COLO668 (cell line): Measurements from ENCODE around the gene SEC14L6.

Experiments
- DNase-seq: peaks from one replicate; lab custom pipeline; 2025; ENCODE audit not compliant: unreplicated experiment; lab: John Stamatoyannopoulos, UW

SEC14L6 gene

GRCh38 chr22:30538280-30538679, 8.3 kb downstream of the SEC14L6 start:
- DNase-seq: no peak

DNA sequence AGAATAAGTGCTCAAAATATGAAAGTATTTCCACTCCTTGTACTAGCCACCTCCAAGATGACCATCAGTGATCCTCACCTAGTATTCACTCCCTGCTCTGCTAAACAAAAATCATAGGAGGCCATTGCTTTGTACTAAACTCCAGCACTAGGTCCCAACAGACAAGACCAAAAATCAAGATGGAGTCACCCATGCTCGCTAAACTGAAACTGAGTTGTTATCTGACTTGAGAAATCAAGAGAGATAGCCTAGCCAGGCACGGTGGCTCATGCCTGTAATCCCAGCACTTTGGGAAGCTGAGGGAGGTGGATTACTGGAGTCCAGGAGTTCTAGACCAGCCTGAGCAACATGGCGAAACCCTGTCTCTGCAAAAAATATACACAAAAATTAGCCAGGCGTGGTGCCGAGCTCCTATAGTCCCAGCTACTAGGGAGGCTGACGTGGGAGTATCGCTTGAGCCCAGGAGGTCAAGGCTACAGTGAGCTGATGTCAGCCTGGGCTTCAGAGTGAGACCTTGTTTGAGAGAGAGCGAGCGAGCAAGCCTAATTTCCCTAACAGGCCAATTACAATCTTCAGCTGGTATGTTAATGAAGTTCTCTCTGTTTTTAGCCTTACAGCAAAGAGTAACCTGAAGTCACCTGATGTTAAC, 9.3 kb downstream of the SEC14L6 start:
- no peak for DNase-seq

DNA sequence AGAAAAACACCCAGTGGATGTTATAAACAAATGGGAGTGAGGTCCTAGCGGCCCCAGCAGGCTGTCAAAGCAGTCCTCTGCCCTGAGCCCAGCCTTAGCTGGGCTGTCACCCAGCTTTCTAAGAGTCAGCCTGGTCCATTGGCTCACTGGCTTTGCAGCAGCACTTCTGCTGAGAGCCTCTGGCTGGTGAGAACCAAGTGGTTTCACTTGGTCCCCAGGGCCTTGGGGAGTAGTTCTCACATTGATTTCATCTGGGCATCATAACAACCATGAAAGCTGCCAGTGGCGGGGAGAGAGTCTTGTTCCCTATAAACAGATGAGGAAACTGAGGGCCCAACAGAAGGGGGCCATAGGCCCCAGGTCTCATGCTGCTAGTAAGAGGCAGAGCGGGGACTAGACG, 11.4 kb downstream of the SEC14L6 start:
- no peak for DNase-seq

DNA sequence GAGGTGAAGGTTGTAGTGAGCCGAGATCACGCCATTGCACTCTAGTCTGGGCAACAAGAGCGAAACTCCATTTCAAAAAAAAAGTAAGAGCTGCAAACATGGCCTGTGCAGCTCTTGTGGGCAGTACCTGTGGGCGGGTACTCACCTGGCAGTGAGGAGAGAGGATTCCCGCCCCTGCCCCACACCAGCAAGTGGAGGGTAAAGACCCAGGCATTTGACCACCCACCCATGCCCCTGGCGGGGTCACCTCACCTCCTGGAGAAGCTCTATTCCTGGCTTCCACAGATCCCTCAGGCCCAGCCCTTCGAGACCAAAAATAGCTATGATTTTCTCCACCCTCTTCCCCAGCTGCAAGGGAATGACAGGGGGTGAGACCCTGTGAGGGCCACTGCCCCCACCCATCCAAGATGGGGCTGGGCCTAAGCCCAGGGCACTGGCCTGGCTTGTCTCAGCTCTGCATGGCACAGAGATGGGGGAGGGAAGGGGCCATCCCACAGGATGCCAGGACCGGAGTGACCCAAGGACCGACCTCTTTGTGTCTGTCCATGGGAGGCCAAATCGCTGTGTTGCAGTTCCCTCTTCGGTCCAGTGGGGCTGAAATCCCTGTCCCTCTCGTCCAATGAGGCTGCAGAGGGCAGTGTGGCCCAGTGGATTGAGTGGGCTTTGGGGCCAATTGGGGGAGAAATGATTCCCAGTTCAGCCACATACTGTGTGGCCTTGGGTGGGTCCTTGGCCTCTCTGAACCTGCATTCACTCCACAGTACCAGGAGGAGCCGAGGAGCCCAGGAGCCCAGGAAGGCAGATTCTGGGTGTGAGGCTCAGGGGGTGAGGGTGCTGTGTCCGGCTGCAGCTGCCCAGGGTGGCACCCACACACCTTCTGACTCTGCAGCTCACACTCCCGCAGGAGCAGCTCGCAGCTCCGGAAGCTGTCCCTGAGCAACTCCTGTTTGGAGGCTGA, 14.6 kb downstream of the SEC14L6 start:
- no peak for DNase-seq

DNA sequence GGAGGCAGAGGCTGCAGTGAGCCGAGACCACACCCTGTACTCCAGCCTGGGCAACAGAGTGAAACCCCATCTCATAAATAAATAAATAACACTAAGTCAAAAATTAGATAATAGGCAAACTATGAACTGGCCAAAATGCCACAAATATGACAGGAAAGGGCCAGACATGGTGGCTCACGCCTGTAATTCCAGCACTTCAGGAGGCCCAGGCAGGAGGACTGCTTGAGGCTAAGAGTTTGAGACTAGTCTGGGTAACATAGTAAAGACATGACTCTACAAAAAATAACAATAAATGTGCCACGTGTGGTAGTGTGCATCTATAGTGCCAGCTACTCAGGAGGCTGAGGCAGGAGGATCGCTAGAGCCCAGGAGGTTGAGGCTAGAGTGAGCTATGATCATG, 19.9 kb downstream of the SEC14L6 start:
- DNase-seq: no peak

DNA sequence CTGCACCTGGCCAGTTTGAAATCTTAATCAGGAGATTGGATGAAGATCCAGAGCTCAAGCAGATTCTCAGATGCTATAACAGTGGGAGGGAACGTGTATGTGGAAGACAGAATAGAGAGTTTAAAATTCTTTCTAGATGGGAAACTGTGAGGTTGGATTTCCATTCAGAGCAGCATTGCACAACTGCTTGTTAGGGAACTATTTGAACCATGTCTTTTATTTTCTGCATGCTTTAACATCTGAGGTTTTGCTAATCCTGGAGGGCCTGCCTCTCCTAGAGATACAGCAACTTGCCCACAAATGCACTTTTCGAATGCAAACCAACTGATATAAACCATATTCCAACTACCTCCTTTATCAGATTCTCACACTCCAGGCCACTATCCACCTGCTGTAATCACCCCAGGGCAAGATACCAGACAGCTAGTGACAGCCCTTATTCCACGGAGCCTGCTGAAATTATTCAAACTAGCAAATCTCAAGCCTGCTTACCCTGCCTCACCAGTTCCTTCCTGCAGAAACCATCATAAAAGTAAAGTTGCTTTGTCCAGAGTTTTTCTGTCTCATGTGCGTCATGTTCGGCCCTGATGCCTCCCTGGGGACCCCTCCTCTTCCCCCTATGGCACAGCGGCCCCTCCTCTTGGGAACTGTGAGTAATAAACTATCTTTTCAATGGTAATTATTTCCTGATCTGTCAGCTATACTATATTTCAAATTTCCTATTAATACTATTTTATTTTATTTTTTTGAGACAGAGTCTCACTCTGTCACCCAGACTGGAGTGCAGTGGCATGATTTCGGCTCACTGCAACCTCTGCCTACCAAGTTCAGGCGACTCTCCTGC, 22.7 kb downstream of the SEC14L6 start:
- no peak for DNase-seq

GRCh38 chr22:30521368-30522156, 25.0 kb downstream of the SEC14L6 start:
- DNase-seq: no peak

GRCh38 chr22:30519842-30520425, 26.6 kb downstream of the SEC14L6 start:
- DNase-seq: no peak

- no peak for DNase-seq
Observed at GRCh38 chr22:30516731-30517130, 29.8 kb downstream of the SEC14L6 start.

GRCh38 chr22:30516273-30516672, 30.3 kb downstream of the SEC14L6 start:
- no peak for DNase-seq

GRCh38 chr22:30514252-30514651, 32.3 kb downstream of the SEC14L6 start:
- DNase-seq: no peak

DNA sequence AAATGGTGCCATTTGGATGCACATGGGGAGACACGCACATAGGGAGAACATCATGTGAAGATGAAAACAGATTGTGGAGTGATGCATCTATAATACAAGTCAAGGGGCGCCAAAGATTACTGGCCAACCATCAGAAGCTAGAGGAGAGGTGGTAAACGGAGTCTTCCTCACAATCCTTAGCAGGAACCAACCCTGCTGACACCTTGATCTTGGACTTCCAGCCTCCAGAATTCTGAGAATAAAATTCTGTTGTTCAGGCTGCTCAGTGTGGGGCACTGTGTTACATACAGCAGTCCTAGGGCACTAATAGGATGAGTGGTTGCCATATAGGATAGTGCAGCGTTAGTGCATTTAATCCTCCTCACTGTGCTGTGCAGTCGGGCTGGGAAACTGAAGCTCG, 33.1 kb downstream of the SEC14L6 start:
- no peak for DNase-seq

DNA sequence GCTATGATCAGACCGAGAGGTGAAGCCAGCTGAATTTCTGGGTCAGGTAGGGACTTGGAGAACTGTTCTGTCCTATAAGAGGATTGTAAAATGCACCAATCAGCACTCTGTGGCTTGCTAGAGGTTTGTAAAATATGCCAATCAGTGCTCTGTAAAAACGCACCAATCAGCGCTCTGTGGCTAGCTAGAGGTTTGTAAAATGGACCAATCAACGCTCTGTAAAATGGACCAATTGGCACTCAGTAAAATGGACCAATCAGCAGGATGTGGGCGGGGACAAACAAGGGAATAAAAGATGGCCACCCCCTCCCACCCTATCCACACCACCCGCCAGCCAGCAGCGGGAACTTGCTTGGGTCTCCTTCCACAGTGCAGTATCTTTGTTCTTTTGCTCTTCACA, 34.6 kb downstream of the SEC14L6 start:
- no peak for DNase-seq

DNA sequence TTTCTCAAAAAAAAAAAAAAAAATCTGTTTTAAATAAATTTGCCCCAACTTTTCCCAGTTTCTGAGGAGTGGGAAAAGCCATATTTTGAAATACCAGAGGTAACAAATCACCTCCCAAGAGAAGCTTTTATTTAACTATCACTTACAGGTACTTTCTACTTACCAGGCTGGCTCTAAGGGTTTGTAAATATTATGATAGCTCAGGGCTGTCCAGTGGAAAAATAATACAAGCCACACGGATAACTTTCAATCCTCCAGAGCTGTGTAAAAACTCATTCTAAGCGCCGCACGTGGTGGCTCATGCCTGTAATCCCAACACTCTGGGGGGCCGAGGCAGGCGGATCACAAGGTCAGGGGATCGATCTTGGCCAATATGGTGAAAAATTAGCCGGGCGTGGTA, 35.4 kb downstream of the SEC14L6 start:
- DNase-seq: no peak

GRCh38 chr22:30508216-30508615, 38.3 kb downstream of the SEC14L6 start:
- no peak for DNase-seq

- DNase-seq: no peak
Observed at GRCh38 chr22:30507670-30508069, 38.9 kb downstream of the SEC14L6 start.

- no peak for DNase-seq
Observed at GRCh38 chr22:30506507-30506968, 40.0 kb downstream of the SEC14L6 start.

GRCh38 chr22:30503551-30503950, 43.0 kb downstream of the SEC14L6 start:
- DNase-seq: no peak

- no peak for DNase-seq
Observed at GRCh38 chr22:30502911-30503310, 43.6 kb downstream of the SEC14L6 start.

- no peak for DNase-seq
Observed at GRCh38 chr22:30502153-30502552, 44.4 kb downstream of the SEC14L6 start.
